ENCODE data around the gene TNFSF13.
A peak's percentile ranks its signal among the peaks of the same experiment; 100 is the strongest.

Gene TNFSF13

GRCh38 chr17:7577327-7578199 is 19.0 kb downstream of the TNFSF13 start:
- H3K27ac ChIP-seq = peak overlapping the region; percentile 99
- no peak for TF ChIP-seq ZFX (IDR thresholded peaks at IDR 0.05; ENCODE audit: borderline replicate concordance)

GRCh38 chr17:7579001-7579833 is 20.7 kb downstream of the TNFSF13 start, which contains the start of gene CD68:
CD68 (plus strand) TSS chr17:7579638; CDS start chr17:7579678, 40 bp downstream.
- TF ChIP-seq, protein P1, sequence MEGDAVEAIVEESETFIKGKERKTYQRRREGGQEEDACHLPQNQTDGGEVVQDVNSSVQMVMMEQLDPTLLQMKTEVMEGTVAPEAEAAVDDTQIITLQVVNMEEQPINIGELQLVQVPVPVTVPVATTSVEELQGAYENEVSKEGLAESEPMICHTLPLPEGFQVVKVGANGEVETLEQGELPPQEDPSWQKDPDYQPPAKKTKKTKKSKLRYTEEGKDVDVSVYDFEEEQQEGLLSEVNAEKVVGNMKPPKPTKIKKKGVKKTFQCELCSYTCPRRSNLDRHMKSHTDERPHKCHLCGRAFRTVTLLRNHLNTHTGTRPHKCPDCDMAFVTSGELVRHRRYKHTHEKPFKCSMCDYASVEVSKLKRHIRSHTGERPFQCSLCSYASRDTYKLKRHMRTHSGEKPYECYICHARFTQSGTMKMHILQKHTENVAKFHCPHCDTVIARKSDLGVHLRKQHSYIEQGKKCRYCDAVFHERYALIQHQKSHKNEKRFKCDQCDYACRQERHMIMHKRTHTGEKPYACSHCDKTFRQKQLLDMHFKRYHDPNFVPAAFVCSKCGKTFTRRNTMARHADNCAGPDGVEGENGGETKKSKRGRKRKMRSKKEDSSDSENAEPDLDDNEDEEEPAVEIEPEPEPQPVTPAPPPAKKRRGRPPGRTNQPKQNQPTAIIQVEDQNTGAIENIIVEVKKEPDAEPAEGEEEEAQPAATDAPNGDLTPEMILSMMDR (IDR thresholded peaks at IDR 0.05) = no peak
- no peak for TF ChIP-seq ZFX (IDR thresholded peaks at IDR 0.05; ENCODE audit: borderline replicate concordance)
- peak within 1 kb of the TSS; percentile 99 for H3K27ac ChIP-seq

- H3K27ac ChIP-seq = peak overlapping the region; percentile 99
- TF ChIP-seq, protein P1 (IDR thresholded peaks at IDR 0.05) = no peak
- TF ChIP-seq ZFX (IDR thresholded peaks at IDR 0.05; ENCODE audit: borderline replicate concordance) = no peak
These were observed 21.5 kb downstream of the TNFSF13 start for GRCh38 chr17:7579834-7580603.

GRCh38 chr17:7580604-7581575 is 22.3 kb downstream of the TNFSF13 start:
- peak overlapping the region; percentile 99 for H3K27ac ChIP-seq
- no peak for TF ChIP-seq ZFX (IDR thresholded peaks at IDR 0.05; ENCODE audit: borderline replicate concordance)
- TF ChIP-seq, protein P1 (IDR thresholded peaks at IDR 0.05) = no peak

DNA sequence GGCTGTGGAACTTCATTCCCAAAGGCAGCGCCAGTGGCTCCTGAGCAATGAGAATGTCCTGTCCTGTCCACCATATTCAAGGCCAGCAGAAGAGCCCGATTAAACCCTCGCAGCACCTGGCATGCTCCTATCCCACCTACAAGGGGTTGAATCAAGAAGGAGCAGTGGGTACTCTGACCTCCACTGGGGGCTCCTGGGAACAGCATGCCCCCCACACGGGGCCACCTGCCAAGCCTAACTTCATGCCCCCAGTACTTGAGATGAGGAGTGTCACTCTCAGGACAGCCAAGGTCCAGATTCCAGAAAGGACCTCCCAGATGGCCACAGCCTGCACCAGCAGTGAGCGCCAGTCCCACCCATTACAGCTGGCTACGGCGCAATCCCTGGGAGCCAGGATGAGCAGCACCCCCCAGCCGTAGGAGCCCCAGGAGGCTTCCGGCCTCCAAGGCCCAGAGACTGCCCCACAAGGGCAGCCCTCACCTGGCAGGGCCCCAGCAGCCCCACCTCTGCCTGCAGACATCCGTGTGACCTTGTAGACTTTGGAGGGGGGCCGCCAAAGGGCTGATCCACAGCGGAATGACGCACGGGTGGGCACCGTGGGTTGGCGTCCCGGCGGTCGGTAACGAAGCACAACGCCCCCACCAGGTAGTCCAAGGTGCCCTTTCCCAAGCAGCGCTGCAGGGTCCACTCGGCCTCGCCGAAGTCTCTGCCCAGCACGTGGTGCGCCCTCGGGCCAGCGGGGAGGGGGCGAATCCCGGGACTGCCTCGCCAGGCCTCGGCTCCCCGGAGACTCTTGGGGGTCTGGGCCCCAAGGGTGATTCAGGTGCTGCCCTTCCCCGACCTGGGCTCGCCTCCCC is 24.1 kb downstream of the TNFSF13 start:
- peak overlapping the region; percentile 99 for H3K27ac ChIP-seq
- no peak for TF ChIP-seq ZFX (IDR thresholded peaks at IDR 0.05; ENCODE audit: borderline replicate concordance)
- TF ChIP-seq, protein P1 (IDR thresholded peaks at IDR 0.05) = 0 out of 2 replicates have a peak, but pooled peaks have one; percentile 7

DNA sequence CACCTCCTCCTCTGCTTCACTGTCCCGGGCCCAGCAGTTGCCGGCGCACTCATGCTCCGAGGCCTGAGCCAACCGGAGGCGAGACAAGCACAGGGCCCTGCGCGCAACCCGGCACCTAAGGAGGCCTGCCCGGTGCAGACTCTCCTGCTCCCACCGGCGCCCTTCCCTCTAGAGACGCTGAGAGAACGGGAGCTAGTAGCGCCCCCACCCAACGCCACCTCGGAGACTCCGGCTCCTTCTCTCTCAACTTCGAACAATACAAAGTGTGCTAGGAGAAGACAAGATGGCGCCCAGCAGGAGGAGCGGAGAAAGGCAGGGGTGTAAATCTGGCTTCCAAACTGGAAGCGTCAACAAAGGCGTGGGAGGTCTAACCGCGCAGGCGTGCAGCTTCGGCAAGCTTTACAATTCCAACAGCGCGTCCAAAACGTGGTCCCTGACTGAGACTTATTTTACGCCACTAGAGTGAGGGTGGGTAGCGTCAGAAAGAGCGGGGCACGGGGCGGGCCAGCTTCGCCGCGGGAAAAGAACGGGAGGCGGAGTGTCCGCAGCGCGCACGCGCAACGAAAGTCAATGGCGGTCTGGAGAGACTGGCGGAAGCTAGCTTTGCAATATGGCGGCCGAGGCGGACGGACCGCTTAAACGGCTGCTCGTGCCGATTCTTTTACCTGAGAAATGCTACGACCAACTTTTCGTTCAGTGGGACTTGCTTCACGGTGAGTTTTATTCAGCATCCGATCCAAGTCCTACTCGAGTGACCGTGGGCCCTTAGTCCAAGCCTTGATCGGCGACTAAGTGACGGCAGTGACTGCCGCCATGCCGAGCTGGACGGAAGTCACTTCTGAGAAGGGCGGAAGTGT is 24.9 kb downstream of the TNFSF13 start, which contains the start of gene MPDU1:
MPDU1 (plus strand) TSS at position 600 of the 857 bp plus-strand sequence; CDS start at position 611, 11 bp downstream.
- TF ChIP-seq, protein P1 (IDR thresholded peaks at IDR 0.05) = no peak
- TF ChIP-seq ZFX (IDR thresholded peaks at IDR 0.05; ENCODE audit: borderline replicate concordance) = no peak
- H3K27ac ChIP-seq = peak within 1 kb of the TSS; percentile 99

All from 22Rv1 (cell line).